ENCODE results near the gene CMTM4.

Gene CMTM4

GRCh38 chr16:66652661-66653360, 43.7 kb downstream of the CMTM4 start:
- H3K27me3 ChIP-seq (replicated peaks) = no peaks in the 10 kb centered on the region
- no peak overlapping the region for H3K4me3 ChIP-seq (ENCODE audit: low read depth, low read length)
- no peaks in the 10 kb centered on the region for H3K36me3 ChIP-seq (replicated peaks)
- DNase-seq = no peak
- in situ Hi-C loops (cut with HindIII; ENCODE audit: low pct_ligation_motif_present, low sequenced_read_pairs) = no loop called here
- TF ChIP-seq, protein P1, sequence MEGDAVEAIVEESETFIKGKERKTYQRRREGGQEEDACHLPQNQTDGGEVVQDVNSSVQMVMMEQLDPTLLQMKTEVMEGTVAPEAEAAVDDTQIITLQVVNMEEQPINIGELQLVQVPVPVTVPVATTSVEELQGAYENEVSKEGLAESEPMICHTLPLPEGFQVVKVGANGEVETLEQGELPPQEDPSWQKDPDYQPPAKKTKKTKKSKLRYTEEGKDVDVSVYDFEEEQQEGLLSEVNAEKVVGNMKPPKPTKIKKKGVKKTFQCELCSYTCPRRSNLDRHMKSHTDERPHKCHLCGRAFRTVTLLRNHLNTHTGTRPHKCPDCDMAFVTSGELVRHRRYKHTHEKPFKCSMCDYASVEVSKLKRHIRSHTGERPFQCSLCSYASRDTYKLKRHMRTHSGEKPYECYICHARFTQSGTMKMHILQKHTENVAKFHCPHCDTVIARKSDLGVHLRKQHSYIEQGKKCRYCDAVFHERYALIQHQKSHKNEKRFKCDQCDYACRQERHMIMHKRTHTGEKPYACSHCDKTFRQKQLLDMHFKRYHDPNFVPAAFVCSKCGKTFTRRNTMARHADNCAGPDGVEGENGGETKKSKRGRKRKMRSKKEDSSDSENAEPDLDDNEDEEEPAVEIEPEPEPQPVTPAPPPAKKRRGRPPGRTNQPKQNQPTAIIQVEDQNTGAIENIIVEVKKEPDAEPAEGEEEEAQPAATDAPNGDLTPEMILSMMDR (IDR thresholded peaks at IDR 0.05; ENCODE audit: low read depth, low read length, missing control alignments) = no peak
- no peak overlapping the region for H3K27ac ChIP-seq

DNA sequence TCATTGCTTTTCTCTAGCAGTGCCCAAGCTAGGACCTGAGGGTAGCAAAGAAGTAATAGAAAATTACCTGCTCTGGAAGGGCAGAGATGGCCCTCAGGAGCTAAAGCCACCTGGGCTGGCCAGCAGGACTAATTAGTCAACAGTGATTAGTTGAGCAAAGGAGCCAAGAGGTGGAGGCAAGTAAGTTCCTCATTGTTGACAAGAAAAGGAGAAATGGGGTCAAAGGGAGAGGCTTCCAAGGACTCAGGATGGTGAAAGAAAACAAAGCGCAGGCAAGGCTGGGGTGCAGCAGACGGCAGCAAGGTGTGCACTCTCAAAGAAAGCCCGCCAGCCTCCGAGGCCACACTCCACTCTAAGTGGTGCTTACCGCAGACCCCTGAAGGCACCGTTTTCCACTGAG, 44.6 kb downstream of the CMTM4 start:
- in situ Hi-C loops (cut with HindIII; ENCODE audit: low pct_ligation_motif_present, low sequenced_read_pairs) = no loop called here
- Histone ChIP-seq H3K4me3 (ENCODE audit: low read depth, low read length) (no peak overlapping the region), H3K27me3 (replicated peaks) (no peaks in the 10 kb centered on the region), H3K36me3 (replicated peaks) (no peaks in the 10 kb centered on the region), H3K27ac (no peak overlapping the region)
- TF ChIP-seq, protein P1 (IDR thresholded peaks at IDR 0.05; ENCODE audit: low read depth, low read length, missing control alignments) = no peak
- DNase-seq = no peak

DNA sequence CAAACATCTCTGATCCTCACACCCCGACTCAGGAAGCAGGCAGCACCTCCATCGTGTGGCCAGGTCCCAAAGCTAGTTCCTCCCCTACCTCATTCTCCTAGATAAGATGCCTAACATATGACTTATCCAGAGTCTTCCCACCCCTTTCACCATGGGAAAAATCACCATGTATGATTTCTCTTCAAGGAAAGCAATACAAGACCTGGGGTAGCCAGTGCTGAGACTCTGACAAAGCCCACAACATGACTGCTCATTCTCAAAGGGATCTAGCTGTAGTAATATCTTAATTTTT, 45.1 kb downstream of the CMTM4 start:
- DNase-seq = no peak
- Histone ChIP-seq H3K27me3 (replicated peaks) (no peaks in the 10 kb centered on the region), H3K27ac (no peak overlapping the region), H3K36me3 (replicated peaks) (no peaks in the 10 kb centered on the region), H3K4me3 (ENCODE audit: low read depth, low read length) (peak overlapping the region; percentile 18)
- in situ Hi-C loops (cut with HindIII; ENCODE audit: low pct_ligation_motif_present, low sequenced_read_pairs) = no loop called here
- TF ChIP-seq, protein P1 (IDR thresholded peaks at IDR 0.05; ENCODE audit: low read depth, low read length, missing control alignments) = no peak

GRCh38 chr16:66650707-66651473, 45.7 kb downstream of the CMTM4 start:
- Histone ChIP-seq H3K36me3 (replicated peaks) (no peaks in the 10 kb centered on the region), H3K27me3 (replicated peaks) (no peaks in the 10 kb centered on the region), H3K27ac (no peak overlapping the region), H3K4me3 (ENCODE audit: low read depth, low read length) (peak overlapping the region; percentile 18)
- peak; percentile 81 for DNase-seq
- in situ Hi-C loops (cut with HindIII; ENCODE audit: low pct_ligation_motif_present, low sequenced_read_pairs) = no loop called here
- TF ChIP-seq, protein P1 (IDR thresholded peaks at IDR 0.05; ENCODE audit: low read depth, low read length, missing control alignments) = peak; percentile 99

DNA sequence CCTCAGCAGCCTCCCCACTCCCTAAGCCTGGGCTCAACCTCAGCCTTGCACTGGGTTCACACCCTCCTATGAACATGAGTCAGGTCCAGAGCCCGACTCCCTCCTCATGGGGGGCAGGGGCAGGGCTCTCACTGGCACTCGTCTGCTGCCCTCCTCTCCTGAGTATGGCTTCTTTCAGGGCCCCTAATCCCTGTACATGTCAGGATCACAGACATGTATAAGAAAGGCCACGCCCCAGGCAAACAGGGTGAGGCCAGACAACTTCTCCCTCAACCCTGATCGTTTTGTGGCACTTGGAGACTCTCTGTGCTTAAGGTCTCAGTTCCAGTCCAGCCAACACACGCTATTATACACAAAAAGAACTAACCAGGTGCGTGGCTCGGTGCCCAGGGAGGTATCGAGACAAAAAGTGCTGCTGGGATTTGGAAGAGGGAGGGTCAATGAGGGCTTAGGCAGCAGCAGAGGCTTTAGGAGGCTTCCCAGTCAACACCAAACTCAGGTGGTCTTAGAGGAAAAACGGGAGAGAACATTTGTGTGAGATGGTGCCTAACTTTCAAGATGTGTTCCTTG, 46.8 kb downstream of the CMTM4 start:
- in situ Hi-C loops (cut with HindIII; ENCODE audit: low pct_ligation_motif_present, low sequenced_read_pairs) = no loop called here
- Histone ChIP-seq H3K27ac (no peak overlapping the region), H3K4me3 (ENCODE audit: low read depth, low read length) (no peak overlapping the region), H3K36me3 (replicated peaks) (no peaks in the 10 kb centered on the region), H3K27me3 (replicated peaks) (no peaks in the 10 kb centered on the region)
- no peak for DNase-seq
- TF ChIP-seq, protein P1 (IDR thresholded peaks at IDR 0.05; ENCODE audit: low read depth, low read length, missing control alignments) = no peak

All from brain microvascular endothelial cell (primary cell).